Cardiac fibroblast (primary cell): ENCODE results near the gene ATP2C1.

Experiments
- DNase-seq, 2 donors: peaks; one replicate each; pipeline versions ENCODE4 v3.0.0 to v3.0.0-alpha.2; 2010; ENCODE audit warnings: low read depth in 2 of 2
- H3K4me3 ChIP-seq, 2 donors: replicated peaks in 1 of 2; 1 replicate in 1 of 2; 2 replicates in 1 of 2; pipeline ENCODE4 v1.5.1; 2011; ENCODE audit warnings: low read depth in 2 of 2, low read length in 2 of 2, mild to moderate bottlenecking in 2 of 2, moderate library complexity in 1 of 2
- TF ChIP-seq, protein P1 (sequence below): IDR thresholded peaks from one replicate; pipeline ENCODE4 v1.5.1; 2011; ENCODE audit warnings: low read depth, mild to moderate bottlenecking, low read length, inconsistent platforms

Gene ATP2C1

DNA sequence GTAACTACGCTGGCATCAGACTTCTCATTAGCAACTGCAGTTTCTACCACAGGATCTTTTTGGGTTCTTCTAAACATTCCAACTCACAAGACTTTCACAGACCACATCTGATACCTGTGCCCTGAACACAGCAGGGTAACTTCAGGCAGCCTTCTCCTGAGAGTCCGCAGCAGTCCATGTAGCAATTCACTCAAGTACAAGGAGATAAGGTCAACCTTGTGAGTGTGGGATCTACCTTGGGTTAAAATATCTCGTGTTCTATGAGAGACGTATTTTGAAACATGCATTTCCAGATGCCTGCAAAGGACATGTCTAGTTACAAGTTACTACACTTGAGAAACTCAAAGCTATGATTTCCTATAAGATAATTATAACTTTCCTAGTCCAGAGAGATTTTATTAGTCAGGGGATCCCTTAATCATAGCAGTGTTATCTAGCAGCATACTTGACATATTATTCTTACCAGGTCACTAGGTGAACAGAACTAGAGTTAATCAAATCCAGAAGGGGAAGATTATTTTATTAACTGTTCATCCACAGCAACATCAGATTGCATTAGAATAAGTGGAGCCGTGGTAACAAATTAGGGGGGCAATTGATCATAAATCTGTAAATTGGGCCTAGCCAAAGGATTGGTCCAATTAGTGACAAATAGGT lies 66.4 kb downstream of the ATP2C1 start:
- TF ChIP-seq, protein P1, sequence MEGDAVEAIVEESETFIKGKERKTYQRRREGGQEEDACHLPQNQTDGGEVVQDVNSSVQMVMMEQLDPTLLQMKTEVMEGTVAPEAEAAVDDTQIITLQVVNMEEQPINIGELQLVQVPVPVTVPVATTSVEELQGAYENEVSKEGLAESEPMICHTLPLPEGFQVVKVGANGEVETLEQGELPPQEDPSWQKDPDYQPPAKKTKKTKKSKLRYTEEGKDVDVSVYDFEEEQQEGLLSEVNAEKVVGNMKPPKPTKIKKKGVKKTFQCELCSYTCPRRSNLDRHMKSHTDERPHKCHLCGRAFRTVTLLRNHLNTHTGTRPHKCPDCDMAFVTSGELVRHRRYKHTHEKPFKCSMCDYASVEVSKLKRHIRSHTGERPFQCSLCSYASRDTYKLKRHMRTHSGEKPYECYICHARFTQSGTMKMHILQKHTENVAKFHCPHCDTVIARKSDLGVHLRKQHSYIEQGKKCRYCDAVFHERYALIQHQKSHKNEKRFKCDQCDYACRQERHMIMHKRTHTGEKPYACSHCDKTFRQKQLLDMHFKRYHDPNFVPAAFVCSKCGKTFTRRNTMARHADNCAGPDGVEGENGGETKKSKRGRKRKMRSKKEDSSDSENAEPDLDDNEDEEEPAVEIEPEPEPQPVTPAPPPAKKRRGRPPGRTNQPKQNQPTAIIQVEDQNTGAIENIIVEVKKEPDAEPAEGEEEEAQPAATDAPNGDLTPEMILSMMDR, result no peak
- peak in 1 of 2 donors; percentile 31 for DNase-seq
- no peak overlapping the region for H3K4me3 ChIP-seq

DNA sequence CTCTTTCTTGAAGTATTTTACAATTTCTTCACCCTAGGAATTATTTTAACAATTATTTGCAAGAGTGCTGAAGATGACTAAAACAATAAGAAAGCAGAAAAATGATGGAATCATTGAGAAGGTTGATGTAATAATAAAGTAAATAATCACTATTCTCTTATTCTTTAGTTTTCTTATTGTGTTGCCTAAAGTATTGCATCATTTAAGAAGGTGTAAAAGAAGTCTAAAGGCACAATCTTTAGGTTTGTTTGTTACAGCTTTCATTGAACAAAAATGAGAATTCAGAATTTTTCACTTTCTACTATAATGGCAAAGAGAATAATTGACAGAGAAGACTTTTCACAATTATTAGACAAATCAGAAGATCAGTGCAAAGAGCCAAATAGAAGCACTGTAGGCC lies 67.6 kb downstream of the ATP2C1 start:
- DNase-seq, result no peak
- TF ChIP-seq, protein P1, result no peak
- H3K4me3 ChIP-seq, result no peak overlapping the region

DNA sequence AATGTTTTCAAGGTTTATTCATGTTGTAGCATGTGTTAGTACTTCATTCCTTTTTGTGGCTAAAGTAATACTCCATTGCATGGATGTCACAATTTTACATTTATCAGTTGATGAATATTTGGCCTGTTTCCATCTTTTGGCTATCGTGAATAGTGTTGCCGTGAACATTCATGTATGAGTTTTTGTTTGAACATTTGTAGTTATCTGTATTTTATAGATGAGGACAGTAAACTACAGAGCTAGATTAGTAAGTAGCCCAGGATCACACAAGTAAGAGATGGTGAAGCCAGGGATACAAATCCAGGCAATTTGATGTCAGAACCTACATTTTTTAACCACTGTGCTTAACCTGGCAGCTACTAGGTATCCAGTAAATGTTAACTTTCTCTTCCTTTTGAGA lies 69.6 kb downstream of the ATP2C1 start:
- TF ChIP-seq, protein P1, result no peak
- H3K4me3 ChIP-seq, result no peak overlapping the region
- peak; percentile 33 to 69 for DNase-seq

DNA sequence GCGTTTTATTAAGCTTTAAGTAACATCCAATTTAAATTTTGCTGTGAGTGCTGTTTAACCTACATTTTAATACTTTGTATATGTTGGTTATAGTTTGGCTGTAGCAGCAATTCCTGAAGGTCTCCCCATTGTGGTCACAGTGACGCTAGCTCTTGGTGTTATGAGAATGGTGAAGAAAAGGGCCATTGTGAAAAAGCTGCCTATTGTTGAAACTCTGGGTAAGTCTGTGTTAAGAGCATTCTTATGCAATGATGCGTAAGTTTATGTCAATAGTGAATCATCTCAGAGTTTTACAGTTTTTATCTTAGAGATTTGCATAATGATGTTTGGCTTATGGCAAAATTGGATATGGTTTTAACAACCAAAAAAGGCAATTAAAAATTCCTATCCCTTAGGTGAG lies 70.0 kb downstream of the ATP2C1 start:
- H3K4me3 ChIP-seq, result no peak overlapping the region
- TF ChIP-seq, protein P1, result no peak
- peak; percentile 93 to 98 for DNase-seq

DNA sequence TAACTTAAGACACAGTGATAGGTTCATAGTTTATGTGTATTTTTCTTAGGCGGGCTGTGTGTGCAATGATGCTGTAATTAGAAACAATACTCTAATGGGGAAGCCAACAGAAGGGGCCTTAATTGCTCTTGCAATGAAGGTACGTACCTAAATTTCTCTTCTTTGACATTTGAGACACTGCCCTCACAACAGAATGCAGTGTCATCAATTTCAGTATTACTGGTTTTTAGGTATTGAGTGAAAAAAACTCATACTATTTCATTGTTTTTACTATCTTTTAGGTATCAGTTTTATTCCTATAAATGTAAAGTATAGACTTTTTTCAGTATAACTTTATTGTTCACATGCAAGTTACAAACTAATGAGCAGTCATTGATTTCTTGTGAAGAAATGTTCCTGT lies 73.4 kb downstream of the ATP2C1 start:
- H3K4me3 ChIP-seq, result no peak overlapping the region
- DNase-seq, result no peak
- TF ChIP-seq, protein P1, result no peak

DNA sequence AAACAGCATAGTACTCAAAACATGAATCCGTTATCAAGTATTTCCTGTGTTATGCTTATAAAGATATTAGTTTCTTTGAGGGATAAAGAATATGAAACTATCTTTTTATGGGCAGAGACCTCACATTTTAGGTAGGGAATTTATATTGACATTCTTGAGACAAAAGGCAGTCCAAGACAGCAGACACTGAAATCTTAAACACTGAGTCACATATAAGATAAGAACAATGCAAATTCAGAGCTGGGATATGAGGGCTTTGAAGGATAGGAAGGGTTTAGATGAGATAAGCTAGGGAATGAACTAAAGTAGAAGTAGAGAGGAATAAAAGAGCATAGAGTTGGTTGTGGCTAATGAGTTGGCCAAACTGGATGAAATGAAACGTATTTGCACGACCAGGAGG lies 74.3 kb downstream of the ATP2C1 start:
- TF ChIP-seq, protein P1, result no peak
- DNase-seq, result peak; percentile 56 to 57
- H3K4me3 ChIP-seq, result no peak overlapping the region

DNA sequence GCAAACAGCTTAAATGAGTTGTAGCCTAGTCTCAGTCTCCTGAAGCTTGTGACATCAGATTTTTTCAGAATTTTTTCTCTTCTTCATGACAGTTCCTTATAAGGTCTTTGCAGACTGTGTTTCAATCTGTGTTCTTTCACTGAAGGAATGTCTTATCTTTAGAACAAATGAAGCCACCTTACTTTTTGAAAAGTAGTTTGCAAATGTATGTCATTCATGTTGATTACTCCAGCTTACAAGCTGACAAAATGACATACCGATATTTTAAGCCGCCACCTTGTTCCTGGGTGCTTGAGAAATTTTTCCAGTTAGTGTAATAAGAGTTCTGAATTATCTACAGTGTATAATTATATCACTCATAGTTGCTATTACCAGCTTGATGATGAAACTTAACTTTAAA lies 75.7 kb downstream of the ATP2C1 start:
- TF ChIP-seq, protein P1, result no peak
- no peak overlapping the region for H3K4me3 ChIP-seq
- no peak for DNase-seq
